HCEC 1CT (cell line): ENCODE results near the gene ST6GALNAC2.
A peak's percentile ranks its signal among the peaks of the same experiment; 100 is the strongest.

Source experiments
- DNase-seq: peaks from one replicate; pipeline ENCODE4 v3.0.0-alpha.2; 2017

ST6GALNAC2 gene

GRCh38 chr17:76598004-76598439 is 12.4 kb upstream of the ST6GALNAC2 start:
- DNase-seq: no peak

GRCh38 chr17:76597156-76598003 is 11.7 kb upstream of the ST6GALNAC2 start:
- no peak for DNase-seq

GRCh38 chr17:76594690-76595089 is 9.0 kb upstream of the ST6GALNAC2 start:
- DNase-seq: no peak

GRCh38 chr17:76593959-76594358 is 8.3 kb upstream of the ST6GALNAC2 start:
- DNase-seq: no peak

- no peak for DNase-seq
Measured at GRCh38 chr17:76593384-76593826, 7.7 kb upstream of the ST6GALNAC2 start.

- DNase-seq: no peak
Measured at GRCh38 chr17:76588182-76588581, 2.5 kb upstream of the ST6GALNAC2 start.

- no peak for DNase-seq
Measured at GRCh38 chr17:76586741-76587487, 1.3 kb upstream of the ST6GALNAC2 start.

- DNase-seq: peak; percentile 16
Measured at GRCh38 chr17:76585033-76585648, 519 bp downstream of the ST6GALNAC2 start.

GRCh38 chr17:76584427-76585032 is 1.1 kb downstream of the ST6GALNAC2 start:
- DNase-seq: no peak

- no peak for DNase-seq
Measured at GRCh38 chr17:76582660-76583059, 3.0 kb downstream of the ST6GALNAC2 start.

- no peak for DNase-seq
Measured at GRCh38 chr17:76581515-76581914, 4.1 kb downstream of the ST6GALNAC2 start.

- DNase-seq: no peak
Measured at GRCh38 chr17:76579281-76579680, 6.4 kb downstream of the ST6GALNAC2 start.

- DNase-seq: peak; percentile 38
Measured at GRCh38 chr17:76578376-76578775, 7.3 kb downstream of the ST6GALNAC2 start.

- DNase-seq: no peak
Measured at GRCh38 chr17:76577876-76578275, 7.8 kb downstream of the ST6GALNAC2 start.

- DNase-seq: no peak
Measured at GRCh38 chr17:76576189-76576588, 9.5 kb downstream of the ST6GALNAC2 start.

GRCh38 chr17:76575570-76575969 is 10.1 kb downstream of the ST6GALNAC2 start:
- DNase-seq: no peak

- no peak for DNase-seq
Measured at GRCh38 chr17:76574166-76574565, 11.5 kb downstream of the ST6GALNAC2 start.

GRCh38 chr17:76573096-76573495 is 12.6 kb downstream of the ST6GALNAC2 start:
- DNase-seq: no peak

- DNase-seq: no peak
Measured at GRCh38 chr17:76572201-76572910, 13.3 kb downstream of the ST6GALNAC2 start.

- DNase-seq: no peak
Measured at GRCh38 chr17:76570877-76571471, 14.7 kb downstream of the ST6GALNAC2 start.

GRCh38 chr17:76570457-76570856 is 15.2 kb downstream of the ST6GALNAC2 start:
- no peak for DNase-seq
